ENCODE data around the gene CNOT4.

The CNOT4 gene

DNA sequence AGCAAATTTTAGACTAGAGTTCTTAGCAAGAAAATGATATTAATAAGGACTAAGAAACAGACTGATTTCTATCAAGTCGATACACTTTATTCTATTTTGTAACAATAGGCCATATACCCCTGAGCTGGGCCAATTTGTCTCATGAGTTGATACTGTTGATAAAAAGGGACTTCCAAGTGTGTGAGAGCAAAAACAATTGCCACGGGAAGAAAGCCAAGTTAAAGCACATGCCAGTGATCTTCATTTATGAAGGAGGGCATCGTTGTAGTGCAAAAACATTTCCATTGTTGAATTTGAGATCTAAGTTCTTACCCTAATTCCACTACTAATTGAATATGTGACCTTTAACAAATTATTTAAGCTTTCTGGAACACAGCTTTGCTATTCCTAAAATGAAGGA, 119.9 kb downstream of the CNOT4 start:
- no peak for DNase-seq

- DNase-seq, result no peak
Measured at GRCh38 chr7:135388616-135389015, 121.3 kb downstream of the CNOT4 start.

DNA sequence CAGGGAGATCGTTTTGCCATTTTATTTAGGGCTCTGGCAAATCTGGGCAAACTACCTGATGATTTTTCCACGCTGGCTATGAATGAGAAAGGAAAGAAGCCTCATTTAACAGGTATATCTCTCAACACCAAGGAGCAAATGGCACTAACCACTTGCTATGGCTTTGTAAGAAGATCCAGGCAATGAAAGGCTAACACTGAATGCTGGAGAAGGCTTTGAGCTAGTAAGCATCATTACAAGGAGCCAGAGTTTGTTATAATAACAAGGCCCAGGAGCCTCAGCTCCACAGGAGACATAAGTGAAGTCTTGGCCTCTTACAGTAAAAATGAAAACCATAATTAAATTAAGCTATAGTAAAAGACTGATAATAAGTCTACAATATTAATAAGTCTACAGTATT, 123.1 kb downstream of the CNOT4 start:
- DNase-seq, result no peak

DNA sequence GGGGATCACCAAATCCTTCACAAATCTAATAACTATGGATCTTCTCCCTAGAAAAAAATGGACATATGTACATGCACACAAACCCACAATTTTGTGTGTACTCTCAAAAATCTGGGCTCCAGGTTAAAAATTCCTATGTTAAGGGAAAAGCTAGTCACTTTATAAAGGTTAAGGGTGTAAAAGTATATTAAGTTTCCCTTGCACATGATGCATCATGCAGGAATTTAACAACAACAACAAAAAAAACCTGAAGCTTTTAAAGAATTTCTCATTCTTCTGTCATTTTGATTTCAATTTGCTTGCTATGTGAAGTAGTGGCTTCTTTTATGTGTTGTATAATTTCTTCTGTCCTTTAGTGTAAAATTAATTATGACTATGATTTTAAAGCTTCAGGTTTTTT, 123.7 kb downstream of the CNOT4 start:
- DNase-seq, result no peak

DNA sequence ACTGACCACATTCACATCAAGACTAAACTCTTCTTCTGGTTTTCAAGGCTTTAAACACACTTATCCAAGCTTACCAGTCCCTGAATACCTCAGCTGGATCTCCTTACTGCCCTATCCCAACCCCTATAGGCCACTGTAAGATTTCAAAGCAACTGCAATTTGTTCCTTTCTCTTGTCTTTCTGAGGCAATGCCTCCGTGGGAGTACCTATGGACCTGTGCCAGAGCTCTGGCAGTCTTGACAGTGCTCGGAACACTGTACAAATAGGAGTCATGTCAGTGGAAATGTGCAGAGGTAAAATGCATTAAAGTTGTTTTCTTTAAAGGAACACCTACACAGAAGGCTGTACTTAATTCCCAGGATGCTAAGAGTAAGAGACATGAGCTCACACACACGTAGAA, 124.7 kb downstream of the CNOT4 start:
- DNase-seq, result no peak

GRCh38 chr7:135383525-135384175, 126.3 kb downstream of the CNOT4 start:
- no peak for DNase-seq

GRCh38 chr7:135382173-135382572, 127.7 kb downstream of the CNOT4 start:
- no peak for DNase-seq

DNA sequence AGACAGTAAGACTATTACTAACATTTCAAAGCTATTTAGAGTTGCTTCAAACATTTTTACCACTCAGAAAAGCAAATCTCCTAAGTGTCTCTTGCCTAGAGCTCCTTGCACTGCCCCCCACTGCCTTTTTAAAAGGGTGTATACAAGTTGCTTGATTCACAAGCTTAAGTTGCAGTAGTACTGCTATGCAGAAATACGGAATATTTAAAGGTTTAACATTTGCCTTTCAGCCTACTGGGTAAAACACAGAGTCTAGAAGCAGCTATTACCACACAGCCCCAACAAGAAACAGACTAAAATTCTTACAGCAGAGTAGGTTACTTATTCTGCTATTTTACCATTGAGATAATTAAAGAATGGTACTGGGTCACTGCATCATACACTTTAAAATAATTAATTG, 128.5 kb downstream of the CNOT4 start:
- DNase-seq, result no peak

DNA sequence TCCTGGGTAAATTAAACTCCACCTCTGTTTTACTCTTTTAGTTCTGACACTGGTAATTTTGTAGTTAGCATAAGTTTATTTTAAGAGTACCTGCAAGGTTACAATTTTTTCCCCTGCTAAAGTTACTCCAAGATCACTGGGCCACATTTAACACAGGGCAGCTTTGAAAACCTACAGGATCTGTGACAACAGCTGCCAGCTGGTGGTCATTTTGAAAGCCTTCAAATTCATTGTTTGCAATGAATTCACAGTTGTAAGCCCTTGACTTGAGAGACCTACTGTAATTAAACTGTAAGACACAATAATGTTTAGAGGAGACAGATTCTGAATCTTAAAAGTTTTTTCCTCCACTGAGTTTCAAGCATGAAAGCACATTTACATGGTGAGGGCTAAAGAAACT, 129.6 kb downstream of the CNOT4 start:
- no peak for DNase-seq

GRCh38 chr7:135377171-135377570, 132.7 kb downstream of the CNOT4 start:
- DNase-seq, result no peak

DNA sequence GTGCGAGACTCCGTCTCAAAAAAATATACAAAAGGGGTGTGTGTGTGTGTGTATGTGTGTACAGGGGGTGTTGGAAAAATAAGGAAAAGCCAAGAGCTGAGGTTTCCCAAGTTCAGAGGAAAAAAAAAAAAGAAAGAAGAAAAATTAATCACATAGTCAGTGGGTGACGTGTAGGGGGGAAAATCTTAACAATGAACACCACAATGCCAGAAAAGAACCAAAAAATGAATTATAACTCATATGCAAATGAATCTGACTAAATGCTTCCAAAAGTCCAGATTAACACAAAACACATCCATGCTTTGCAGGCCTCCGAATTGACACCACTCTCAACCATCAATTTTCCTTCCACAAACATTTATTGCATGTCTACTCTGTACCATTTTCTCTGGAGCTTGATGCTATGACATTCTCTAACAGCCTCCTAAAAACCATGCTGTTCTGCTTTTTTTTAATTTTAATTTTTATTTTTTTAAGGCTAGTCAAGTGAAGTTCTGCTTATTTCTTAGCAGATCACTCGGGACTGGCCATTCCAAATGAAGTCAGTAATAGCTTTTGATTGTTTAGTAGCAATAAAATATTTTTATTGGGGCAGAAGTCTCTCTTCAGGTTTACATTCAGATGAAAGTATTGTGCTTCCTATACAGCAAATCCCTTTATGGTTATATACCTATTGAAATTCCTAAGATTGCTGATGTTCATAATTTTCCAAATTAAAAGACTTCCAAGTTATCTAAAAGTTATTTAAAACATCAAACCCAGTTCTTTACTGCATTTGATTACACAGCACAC, 133.8 kb downstream of the CNOT4 start:
- no peak for DNase-seq

DNA sequence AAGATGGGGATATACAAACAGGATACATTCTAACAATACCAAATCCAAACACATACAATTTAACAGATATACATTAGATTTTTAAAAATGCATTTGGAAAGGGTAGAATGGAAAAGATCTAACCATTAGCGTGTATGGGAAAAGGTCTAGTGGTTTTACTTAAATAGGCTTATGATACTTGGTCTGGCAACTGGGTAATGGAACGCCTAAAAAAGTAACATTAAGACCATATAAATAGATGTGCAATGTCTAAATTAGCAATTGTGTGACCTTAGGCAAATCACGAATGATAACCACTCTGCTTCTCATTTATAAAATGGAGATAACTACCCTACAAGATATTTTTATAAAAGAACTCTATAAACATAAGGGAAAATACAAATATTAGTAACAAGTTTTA, 135.2 kb downstream of the CNOT4 start:
- DNase-seq, result no peak

DNA sequence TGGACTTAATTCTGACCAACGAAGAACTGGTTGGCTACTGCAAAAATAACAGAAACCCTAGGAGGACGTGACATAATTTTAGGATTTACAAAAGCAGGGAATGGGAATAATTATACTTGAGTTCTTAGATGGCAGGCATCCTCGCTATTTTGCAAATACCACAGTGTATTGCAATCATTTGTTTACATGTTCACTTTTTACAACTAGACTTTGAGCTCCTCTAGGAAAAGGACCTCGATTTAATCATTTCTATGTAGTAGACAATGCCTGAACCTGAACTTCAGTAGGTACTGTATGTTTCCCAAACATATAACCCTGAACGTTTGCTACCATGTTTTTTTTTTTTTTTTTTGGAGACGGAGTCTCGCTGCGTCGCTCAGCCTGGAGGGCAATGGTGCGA, 137.7 kb downstream of the CNOT4 start:
- no peak for DNase-seq

- no peak for DNase-seq
Measured at GRCh38 chr7:135370656-135371055, 139.2 kb downstream of the CNOT4 start.

- no peak for DNase-seq
Measured at GRCh38 chr7:135369405-135369804, 140.5 kb downstream of the CNOT4 start.

- no peak for DNase-seq
Measured at GRCh38 chr7:135368416-135369186, 141.3 kb downstream of the CNOT4 start.

GRCh38 chr7:135366843-135367508, 142.9 kb downstream of the CNOT4 start:
- DNase-seq, result no peak

DNA sequence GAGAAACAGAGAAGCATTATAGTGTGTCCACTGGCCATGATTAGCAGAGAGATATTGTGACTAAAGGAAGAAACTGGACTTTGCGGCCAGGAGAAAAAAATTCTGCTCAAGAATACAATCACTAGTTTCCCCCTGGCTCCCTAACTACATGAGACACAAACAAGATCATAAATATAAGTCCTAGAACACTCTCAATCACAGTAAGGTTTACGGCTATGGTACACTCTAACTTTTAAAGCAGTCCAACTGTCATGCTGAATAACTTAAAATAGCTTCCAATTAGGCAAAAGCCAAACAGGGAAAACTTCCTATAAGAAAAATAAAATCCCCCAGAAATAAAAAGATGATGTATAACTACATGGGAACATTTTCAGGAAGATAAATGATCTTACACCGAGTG, 144.2 kb downstream of the CNOT4 start:
- DNase-seq, result no peak

DNA sequence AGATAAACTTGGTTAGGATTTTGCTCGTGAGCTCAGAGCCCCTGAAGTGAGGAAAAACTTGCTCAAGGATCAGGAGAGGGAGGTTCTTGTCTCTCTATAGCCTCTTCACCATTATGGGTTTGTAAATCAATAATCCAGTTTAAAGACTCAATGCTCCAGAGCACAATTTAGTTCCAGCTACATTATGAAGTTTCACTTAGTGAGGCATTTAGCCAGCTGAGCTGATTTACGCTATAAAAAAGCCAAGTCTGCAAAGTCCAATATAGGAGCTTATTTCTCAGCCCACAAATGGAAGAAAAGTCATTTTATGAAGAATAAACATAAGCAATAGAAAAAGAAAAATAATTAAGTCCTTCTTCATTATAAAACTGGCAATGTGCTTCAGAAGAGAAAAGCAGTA, 145.7 kb downstream of the CNOT4 start:
- DNase-seq, result no peak

DNA sequence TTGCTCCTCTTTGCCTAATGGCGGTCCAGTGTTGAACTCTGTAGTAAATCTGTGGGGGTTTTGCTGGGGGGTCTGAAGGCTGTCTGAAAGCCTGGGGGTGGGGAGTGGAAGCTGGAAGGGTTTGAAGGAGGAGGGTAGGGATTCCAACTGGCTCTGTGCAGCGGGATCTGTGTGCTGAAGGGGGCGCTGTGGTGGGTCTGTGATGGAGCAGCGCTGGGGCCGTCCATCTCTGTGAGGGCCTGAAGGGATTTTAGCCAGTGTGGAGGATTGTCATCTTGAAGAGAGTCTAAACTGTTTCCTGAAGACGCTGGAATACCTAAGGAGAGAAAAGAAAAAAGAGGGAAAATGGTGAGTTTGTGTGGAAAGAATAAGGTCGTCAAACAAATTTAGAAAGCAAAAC, 147.0 kb downstream of the CNOT4 start:
- no peak for DNase-seq

GRCh38 chr7:135361788-135362187, 148.1 kb downstream of the CNOT4 start:
- DNase-seq, result no peak

- no peak for DNase-seq
Measured at GRCh38 chr7:135359615-135360014, 150.3 kb downstream of the CNOT4 start.

GRCh38 chr7:135355377-135356048, 154.4 kb downstream of the CNOT4 start:
- no peak for DNase-seq

Measured in CD4-positive, alpha-beta T cell treated with Interleukin-1 beta for 1 hour (primary cell).